ENCODE results near the gene KCND3.

GRCh38 chr1:111789666-111790316 lies 199.7 kb downstream of the KCND3 start:
- TF ChIP-seq CTCF (IDR thresholded peaks at IDR 0.05) (no peak), POLR2A (IDR thresholded peaks at IDR 0.05) (no peak)

Data from lower leg skin (tissue), 3 donors.